ENCODE results near the gene CEP57L1.

Gene CEP57L1

GRCh38 chr6:109053336-109053735 lies 42.0 kb upstream of the CEP57L1 start:
- H3K4me3 ChIP-seq (IDR thresholded peaks at IDR 0.05; ENCODE audit: insufficient read depth, low read depth, low read length): no peak overlapping the region
- no peak overlapping the region for H2AFZ ChIP-seq (ENCODE audit: low read depth)
- no peaks in the 10 kb centered on the region for H3K27me3 ChIP-seq (ENCODE audit: insufficient read depth, low read depth)
- no peak overlapping the region for H3K27ac ChIP-seq
- peaks cover 25% of the 10 kb centered on the region for H3K4me1 ChIP-seq (ENCODE audit: low read depth, poor library complexity, severe bottlenecking)
- no peak for TF ChIP-seq CTCF (conservative IDR thresholded peaks at IDR 0.05; ENCODE audit: low read depth, low read length)
- H4K20me1 ChIP-seq (ENCODE audit: insufficient read depth): no peaks in the 10 kb centered on the region
- no peak overlapping the region for H3K9ac ChIP-seq
- no peak overlapping the region for H3K4me2 ChIP-seq
- no peaks in the 10 kb centered on the region for H3K79me2 ChIP-seq (ENCODE audit: insufficient read depth, low read depth)
- H3K36me3 ChIP-seq (ENCODE audit: insufficient read depth): no peaks in the 10 kb centered on the region

- no peak overlapping the region for H3K9ac ChIP-seq
- H2AFZ ChIP-seq (ENCODE audit: low read depth): no peak overlapping the region
- no peak overlapping the region for H3K27ac ChIP-seq
- H3K4me3 ChIP-seq (IDR thresholded peaks at IDR 0.05; ENCODE audit: insufficient read depth, low read depth, low read length): no peak overlapping the region
- no peaks in the 10 kb centered on the region for H4K20me1 ChIP-seq (ENCODE audit: insufficient read depth)
- H3K36me3 ChIP-seq (ENCODE audit: insufficient read depth): no peaks in the 10 kb centered on the region
- H3K27me3 ChIP-seq (ENCODE audit: insufficient read depth, low read depth): no peaks in the 10 kb centered on the region
- TF ChIP-seq CTCF (conservative IDR thresholded peaks at IDR 0.05; ENCODE audit: low read depth, low read length): no peak
- peaks cover 43% of the 10 kb centered on the region for H3K4me1 ChIP-seq (ENCODE audit: low read depth, poor library complexity, severe bottlenecking)
- no peaks in the 10 kb centered on the region for H3K79me2 ChIP-seq (ENCODE audit: insufficient read depth, low read depth)
- H3K4me2 ChIP-seq: no peak overlapping the region
These were observed 39.5 kb upstream of the CEP57L1 start for GRCh38 chr6:109055771-109056235.

GRCh38 chr6:109056661-109057060 lies 38.6 kb upstream of the CEP57L1 start:
- Histone ChIP-seq H3K79me2 (ENCODE audit: insufficient read depth, low read depth) (no peaks in the 10 kb centered on the region), H3K27ac (no peak overlapping the region)

GRCh38 chr6:109058620-109059019 lies 36.7 kb upstream of the CEP57L1 start:
- H3K79me2 ChIP-seq (ENCODE audit: insufficient read depth, low read depth): no peaks in the 10 kb centered on the region
- H3K4me1 ChIP-seq (ENCODE audit: low read depth, poor library complexity, severe bottlenecking): peaks cover 29% of the 10 kb centered on the region
- no peaks in the 10 kb centered on the region for H3K36me3 ChIP-seq (ENCODE audit: insufficient read depth)
- H3K4me3 ChIP-seq (IDR thresholded peaks at IDR 0.05; ENCODE audit: insufficient read depth, low read depth, low read length): no peak overlapping the region
- no peak overlapping the region for H3K9ac ChIP-seq
- no peak overlapping the region for H3K27ac ChIP-seq
- H3K4me2 ChIP-seq: no peak overlapping the region
- H4K20me1 ChIP-seq (ENCODE audit: insufficient read depth): no peaks in the 10 kb centered on the region
- no peaks in the 10 kb centered on the region for H3K27me3 ChIP-seq (ENCODE audit: insufficient read depth, low read depth)
- H2AFZ ChIP-seq (ENCODE audit: low read depth): no peak overlapping the region
- no peak for TF ChIP-seq CTCF (conservative IDR thresholded peaks at IDR 0.05; ENCODE audit: low read depth, low read length)

More at GRCh38 chr6:109056661-109057060, 38.6 kb upstream of the CEP57L1 start:
- Histone ChIP-seq H4K20me1 (ENCODE audit: insufficient read depth) (no peaks in the 10 kb centered on the region), H3K36me3 (ENCODE audit: insufficient read depth) (no peaks in the 10 kb centered on the region), H3K4me2 (no peak overlapping the region), H3K27me3 (ENCODE audit: insufficient read depth, low read depth) (no peaks in the 10 kb centered on the region), H3K4me1 (ENCODE audit: low read depth, poor library complexity, severe bottlenecking) (peaks cover 40% of the 10 kb centered on the region), H3K4me3 (IDR thresholded peaks at IDR 0.05; ENCODE audit: insufficient read depth, low read depth, low read length) (no peak overlapping the region), H2AFZ (ENCODE audit: low read depth) (no peak overlapping the region), H3K9ac (no peak overlapping the region)
- no peak for TF ChIP-seq CTCF (conservative IDR thresholded peaks at IDR 0.05; ENCODE audit: low read depth, low read length)

All from KMS-11 (cell line).